ENCODE measurements around the gene CCND1. TPM values are rescaled to one million over a fixed set of nuclear protein-coding genes. Genes with fewer than 3 reads are reported as not detected.

The CCND1 gene
- total RNA-seq, 1 donor from 2014 or later, result 28.1 TPM

GRCh38 chr11:69638941-69639681, 1.8 kb upstream of the CCND1 start:
- H3K4me3 Mint-ChIP-seq, result no peak overlapping the region
- H3K9me3 Mint-ChIP-seq, result no peaks in the 10 kb centered on the region
- H3K36me3 Mint-ChIP-seq (ENCODE audit: low read depth), result no peaks in the 10 kb centered on the region
- H3K4me1 Mint-ChIP-seq (ENCODE audit: low read depth), result no peaks in the 10 kb centered on the region
- DNase-seq (ENCODE audit: low spot score), result no peak
- intact Hi-C loops (cut with micrococcal nuclease), result no loop called here
- H3K27ac Mint-ChIP-seq, result no peak overlapping the region
- H3K27me3 Mint-ChIP-seq (ENCODE audit: insufficient read depth), result peaks cover 49% of the 10 kb centered on the region

DNA sequence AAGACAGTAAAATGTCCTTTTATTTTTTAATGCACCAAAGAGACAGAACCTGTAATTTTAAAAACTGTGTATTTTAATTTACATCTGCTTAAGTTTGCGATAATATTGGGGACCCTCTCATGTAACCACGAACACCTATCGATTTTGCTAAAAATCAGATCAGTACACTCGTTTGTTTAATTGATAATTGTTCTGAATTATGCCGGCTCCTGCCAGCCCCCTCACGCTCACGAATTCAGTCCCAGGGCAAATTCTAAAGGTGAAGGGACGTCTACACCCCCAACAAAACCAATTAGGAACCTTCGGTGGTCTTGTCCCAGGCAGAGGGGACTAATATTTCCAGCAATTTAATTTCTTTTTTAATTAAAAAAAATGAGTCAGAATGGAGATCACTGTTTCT, 1.1 kb upstream of the CCND1 start:
- peaks cover 46% of the 10 kb centered on the region for H3K27me3 Mint-ChIP-seq (ENCODE audit: insufficient read depth)
- peak overlapping the region; percentile 57 for H3K4me3 Mint-ChIP-seq
- H3K4me1 Mint-ChIP-seq (ENCODE audit: low read depth), result no peaks in the 10 kb centered on the region
- peak overlapping the region; percentile 29 for H3K27ac Mint-ChIP-seq
- intact Hi-C loops (cut with micrococcal nuclease), result loop anchor here (2.0 to 5.0 kb wide), 3 partner anchors 303 to 801 kb away; no protein-coding TSS in a partner anchor
- no peak for DNase-seq (ENCODE audit: low spot score)
- no peaks in the 10 kb centered on the region for H3K36me3 Mint-ChIP-seq (ENCODE audit: low read depth)
- no peaks in the 10 kb centered on the region for H3K9me3 Mint-ChIP-seq

GRCh38 chr11:69640260-69640994, 529 bp upstream of the CCND1 start:
- H3K36me3 Mint-ChIP-seq (ENCODE audit: low read depth), result no peaks in the 10 kb centered on the region
- no peaks in the 10 kb centered on the region for H3K4me1 Mint-ChIP-seq (ENCODE audit: low read depth)
- peak overlapping the region; percentile 72 for H3K27ac Mint-ChIP-seq
- DNase-seq (ENCODE audit: low spot score), result no peak
- H3K27me3 Mint-ChIP-seq (ENCODE audit: insufficient read depth), result peaks cover 40% of the 10 kb centered on the region
- H3K4me3 Mint-ChIP-seq, result peak overlapping the region; percentile 57
- intact Hi-C loops (cut with micrococcal nuclease), result loop anchor here (2.0 to 5.0 kb wide), 3 partner anchors 303 to 802 kb away; no protein-coding TSS in a partner anchor
- no peaks in the 10 kb centered on the region for H3K9me3 Mint-ChIP-seq

- H3K27me3 Mint-ChIP-seq (ENCODE audit: insufficient read depth), result peaks cover 31% of the 10 kb centered on the region
- no peaks in the 10 kb centered on the region for H3K9me3 Mint-ChIP-seq
- no peaks in the 10 kb centered on the region for H3K36me3 Mint-ChIP-seq (ENCODE audit: low read depth)
- H3K4me3 Mint-ChIP-seq, result peak overlapping the region; percentile 82
- no peak for DNase-seq (ENCODE audit: low spot score)
- intact Hi-C loops (cut with micrococcal nuclease), result loop anchor here (2.0 to 5.0 kb wide), 7 partner anchors 61 to 803 kb away; no protein-coding TSS in a partner anchor
- no peaks in the 10 kb centered on the region for H3K4me1 Mint-ChIP-seq (ENCODE audit: low read depth)
- no peak overlapping the region for H3K27ac Mint-ChIP-seq
Measured at GRCh38 chr11:69641681-69642548, 959 bp downstream of the CCND1 start.

DNA sequence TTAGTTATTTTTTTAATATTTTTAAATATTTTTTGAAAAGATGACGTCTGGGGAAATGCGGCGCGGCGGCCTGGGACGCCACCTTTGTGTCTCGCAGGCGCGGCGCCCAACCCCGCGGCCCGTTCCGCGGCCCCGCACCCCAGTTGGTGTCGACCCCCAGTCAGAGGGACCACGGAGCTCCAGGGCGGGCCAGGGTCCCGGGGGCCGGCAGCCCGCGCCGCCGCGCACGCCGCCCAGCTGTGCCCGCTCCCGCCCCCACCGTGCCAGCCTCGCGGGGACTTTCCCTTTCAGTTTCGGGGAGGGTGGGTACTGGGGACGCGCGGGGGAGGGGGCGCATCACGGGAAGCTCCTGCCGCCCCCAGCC, 1.6 kb downstream of the CCND1 start:
- no peaks in the 10 kb centered on the region for H3K4me1 Mint-ChIP-seq (ENCODE audit: low read depth)
- H3K9me3 Mint-ChIP-seq, result no peaks in the 10 kb centered on the region
- H3K27me3 Mint-ChIP-seq (ENCODE audit: insufficient read depth), result peaks cover 29% of the 10 kb centered on the region
- DNase-seq (ENCODE audit: low spot score), result no peak
- intact Hi-C loops (cut with micrococcal nuclease), result loop anchor here (2.0 to 5.0 kb wide), 6 partner anchors 60 to 798 kb away; no protein-coding TSS in a partner anchor
- no peaks in the 10 kb centered on the region for H3K36me3 Mint-ChIP-seq (ENCODE audit: low read depth)
- no peak overlapping the region for H3K27ac Mint-ChIP-seq
- H3K4me3 Mint-ChIP-seq, result no peak overlapping the region

- no peaks in the 10 kb centered on the region for H3K36me3 Mint-ChIP-seq (ENCODE audit: low read depth)
- intact Hi-C loops (cut with micrococcal nuclease), result loop anchor here (1.0 to 5.0 kb wide), 10 partner anchors 60 to 798 kb away; partner anchors contain the start of genes IGHMBP2 and MRPL21
- no peaks in the 10 kb centered on the region for H3K4me1 Mint-ChIP-seq (ENCODE audit: low read depth)
- H3K9me3 Mint-ChIP-seq, result no peaks in the 10 kb centered on the region
- H3K27ac Mint-ChIP-seq, result no peak overlapping the region
- DNase-seq (ENCODE audit: low spot score), result peak; percentile 62
- H3K27me3 Mint-ChIP-seq (ENCODE audit: insufficient read depth), result peaks cover 24% of the 10 kb centered on the region
- peak overlapping the region; percentile 73 for H3K4me3 Mint-ChIP-seq
Measured at GRCh38 chr11:69642913-69643632, 2.1 kb downstream of the CCND1 start.

- Mint-ChIP-seq H3K9me3 (no peaks in the 10 kb centered on the region), H3K4me1 (ENCODE audit: low read depth) (no peaks in the 10 kb centered on the region), H3K27ac (no peak overlapping the region), H3K36me3 (ENCODE audit: low read depth) (no peaks in the 10 kb centered on the region), H3K27me3 (ENCODE audit: insufficient read depth) (peaks cover 20% of the 10 kb centered on the region), H3K4me3 (peak overlapping the region; percentile 73)
- intact Hi-C loops (cut with micrococcal nuclease), result loop anchor here (1.0 to 5.0 kb wide), 10 partner anchors 59 to 799 kb away; partner anchors contain the start of genes IGHMBP2 and MRPL21
- DNase-seq (ENCODE audit: low spot score), result no peak
Measured at GRCh38 chr11:69643646-69644045, 2.7 kb downstream of the CCND1 start.

GRCh38 chr11:69644071-69644961, 3.4 kb downstream of the CCND1 start:
- Mint-ChIP-seq H3K27me3 (ENCODE audit: insufficient read depth) (peaks cover 17% of the 10 kb centered on the region), H3K4me3 (peak overlapping the region; percentile 73), H3K36me3 (ENCODE audit: low read depth) (no peaks in the 10 kb centered on the region), H3K4me1 (ENCODE audit: low read depth) (no peaks in the 10 kb centered on the region), H3K27ac (peak overlapping the region; percentile 48), H3K9me3 (no peaks in the 10 kb centered on the region)
- intact Hi-C loops (cut with micrococcal nuclease), result loop anchor here (5.0 kb wide), 2 partner anchors 307 to 522 kb away; no protein-coding TSS in a partner anchor
- DNase-seq (ENCODE audit: low spot score), result no peak

DNA sequence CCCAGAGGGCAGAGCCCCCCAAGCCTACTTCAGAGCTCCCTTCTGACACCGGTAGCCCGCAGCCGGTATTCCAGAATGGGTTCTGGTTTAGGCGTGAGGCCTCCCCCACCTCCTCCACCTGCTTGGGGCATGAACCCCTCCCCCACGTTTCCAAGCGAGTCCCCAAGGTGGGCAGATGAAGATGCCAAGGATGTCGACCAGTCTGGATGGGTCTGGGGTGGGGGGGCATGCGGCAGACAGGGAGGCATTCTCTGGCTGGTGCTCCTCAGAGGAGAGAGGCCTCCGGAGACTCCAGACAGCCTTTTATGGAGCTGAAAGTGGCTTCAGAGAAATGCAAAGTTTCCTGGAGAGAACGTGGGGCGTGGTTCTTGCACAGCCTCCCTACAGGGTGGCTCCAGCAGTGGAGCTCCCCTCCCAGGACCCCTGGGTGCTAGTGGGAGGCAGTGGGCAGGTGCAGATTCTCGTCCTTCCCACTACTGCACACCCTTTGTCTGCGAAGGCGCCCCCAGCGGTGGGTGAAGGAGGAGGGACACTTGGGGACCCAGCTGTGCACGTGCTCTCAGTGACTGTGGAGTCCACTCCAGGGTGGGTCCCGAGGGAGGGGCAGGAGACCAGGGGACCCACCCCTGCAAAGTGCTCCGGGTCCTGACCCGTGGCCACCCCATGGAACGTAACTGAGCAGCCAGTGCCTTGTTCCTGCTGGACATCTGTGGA, 4.2 kb downstream of the CCND1 start:
- H3K4me3 Mint-ChIP-seq, result peak overlapping the region; percentile 7

DNA sequence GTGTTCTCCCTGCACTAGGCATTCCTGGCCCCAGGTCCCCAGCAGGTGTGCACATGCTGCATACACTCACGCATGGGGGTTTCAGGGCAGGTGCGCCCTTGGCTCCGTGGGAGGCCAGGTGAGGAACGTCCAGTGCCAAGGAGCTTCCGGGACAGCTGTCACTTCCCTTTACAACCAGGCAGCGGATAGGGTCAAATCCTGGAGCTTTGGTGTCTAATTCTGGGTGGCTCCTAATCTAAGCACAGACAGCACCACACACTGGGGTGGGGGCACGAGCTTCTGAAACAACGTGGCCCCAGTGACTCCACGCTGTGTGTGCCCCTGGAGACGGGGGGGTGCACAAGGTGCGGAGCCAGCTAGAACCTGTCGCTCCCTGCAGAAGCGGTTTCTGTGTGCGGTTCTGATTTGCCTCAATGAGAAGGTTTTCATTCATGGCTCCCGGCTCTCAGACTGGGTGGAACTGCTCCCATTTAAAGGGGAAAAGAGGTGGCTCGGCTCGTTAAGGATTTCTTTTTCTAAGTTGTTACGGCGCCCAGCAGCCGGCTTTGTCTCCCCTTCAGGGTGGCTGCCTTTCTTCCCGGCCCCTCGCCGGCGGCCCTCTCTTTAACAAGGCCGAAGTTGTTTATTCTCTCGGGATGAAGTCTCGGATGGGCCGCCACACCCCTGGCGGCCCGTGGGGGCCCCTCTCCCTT, 5.0 kb downstream of the CCND1 start:
- Mint-ChIP-seq H3K27me3 (ENCODE audit: insufficient read depth) (peaks cover 5% of the 10 kb centered on the region), H3K36me3 (ENCODE audit: low read depth) (no peaks in the 10 kb centered on the region), H3K9me3 (no peaks in the 10 kb centered on the region), H3K4me1 (ENCODE audit: low read depth) (no peaks in the 10 kb centered on the region), H3K4me3 (no peak overlapping the region), H3K27ac (no peak overlapping the region)
- intact Hi-C loops (cut with micrococcal nuclease), result no loop called here
- DNase-seq (ENCODE audit: low spot score), result no peak

More for the DNA sequence above, 4.2 kb downstream of the CCND1 start:
- H3K4me1 Mint-ChIP-seq (ENCODE audit: low read depth), result no peaks in the 10 kb centered on the region
- H3K27ac Mint-ChIP-seq, result no peak overlapping the region
- DNase-seq (ENCODE audit: low spot score), result no peak
- H3K36me3 Mint-ChIP-seq (ENCODE audit: low read depth), result no peaks in the 10 kb centered on the region
- no peaks in the 10 kb centered on the region for H3K9me3 Mint-ChIP-seq
- H3K27me3 Mint-ChIP-seq (ENCODE audit: insufficient read depth), result peaks cover 12% of the 10 kb centered on the region
- intact Hi-C loops (cut with micrococcal nuclease), result loop anchor here (5.0 kb wide), 2 partner anchors 308 to 523 kb away; no protein-coding TSS in a partner anchor
